Body of pancreas (tissue), 4 donors: Measurements from ENCODE around the gene BRD3OS. TPM values are rescaled to one million over a fixed set of nuclear protein-coding genes. Genes with fewer than 3 reads are reported as not detected.

Experiments used
- ATAC-seq: fragments of 150-250 bp; one replicate; pipeline ENCODE4 v1.9.1; 2016
- DNase-seq, 4 donors: peaks; one replicate each; pipeline ENCODE4 v3.0.0-alpha.2; 2019
- H3K27ac ChIP-seq, 4 donors: fragments of 200-600 bp; sonication (generic); 1 replicate in 3 of 4; 2 replicates in 1 of 4; pipeline versions ENCODE4 v1.5.1 to v1.6.1; 2016 to 2019; ENCODE audit warnings: mild to moderate bottlenecking in 1 of 4, mixed read lengths in 1 of 4, moderate library complexity in 1 of 4
- H3K27me3 ChIP-seq, 2 donors: fragments of 200-600 bp; sonication (generic); one replicate each; pipeline ENCODE4 v1.6.0; 2016; ENCODE audit warnings: mild to moderate bottlenecking in 1 of 2
- H3K36me3 ChIP-seq, 2 donors: fragments of 200-600 bp; sonication (generic); replicated peaks in 1 of 2; 2 replicates each; pipeline ENCODE4 v1.5.1; 2016; ENCODE audit warnings: low read depth in 2 of 2; ENCODE audit not compliant: insufficient read depth in 1 of 2
- H3K4me1 ChIP-seq: fragments of 200-600 bp; sonication (generic); one replicate; pipeline ENCODE4 v1.6.0; 2016
- H3K4me3 ChIP-seq, 2 donors: fragments of 200-600 bp; sonication (generic); 1 replicate in 1 of 2; 2 replicates in 1 of 2; pipeline ENCODE4 v1.5.1; 2016 to 2019
- H3K9me3 ChIP-seq, 3 donors: fragments of 200-600 bp; sonication (generic); 1 replicate in 2 of 3; 2 replicates in 1 of 3; pipeline ENCODE4 v1.5.1; 2016
- POLR2A ChIP-seq, 3 donors: fragments of 450-650 bp; IDR thresholded peaks; one replicate each; pipeline ENCODE4 v1.6.1; 2016; ENCODE audit warnings: antibody characterized with exemption in 3 of 3, mild to moderate bottlenecking in 2 of 3
- WGBS, 2 donors: methylation state at CpG; one replicate each; pipeline ENCODE4 v1.1.5; 2017; 5-methylcytosine and 5-hydroxymethylcytosine counted together
- intact Hi-C: fragments of 100-400 bp; cut with DNase I; formaldehyde crosslinking; loops from one replicate; pipeline ENCODE4 v1.15.1; 2023
- total RNA-seq, 2 donors: library from RNA; depleted of rRNA; stranded (reverse); fragments of >200 nt; gene quantifications; one replicate each; pipeline ENCODE4 v1.1.0, GENCODE V29; 2016
- TF ChIP-seq, protein P1 (sequence below), 7 experiments: fragments of 450-650 bp in 4 of 7; fragments of 200-600 bp in 3 of 7; sonication (generic) in 3 of 7; IDR thresholded peaks; one replicate each; pipeline ENCODE4 v1.5.1; 2016 to 2019; ENCODE audit warnings: antibody characterized with exemption in 7 of 7

Gene BRD3OS
- total RNA-seq, 2 donors from 2014 or later, result 7.3 to 9.6 TPM

DNA sequence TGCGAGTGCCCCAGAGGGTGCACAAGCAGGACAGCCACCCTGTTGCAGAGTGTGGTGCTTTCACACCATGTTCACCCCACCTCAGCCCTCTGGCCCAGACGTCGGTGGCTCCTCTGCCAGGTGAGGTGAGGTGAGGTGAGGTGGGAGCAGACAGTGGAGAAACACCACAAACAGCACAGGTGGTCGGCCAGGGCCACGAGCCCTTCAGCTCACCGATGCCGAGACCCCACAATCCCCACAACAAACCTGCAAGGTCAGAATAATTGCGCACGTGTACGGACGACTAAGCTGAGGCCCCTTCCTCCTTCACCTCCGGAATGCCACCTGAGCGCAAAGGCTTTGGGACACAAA is 32.0 kb downstream of the BRD3OS start:
- WGBS, 2 donors, result 83 to 100% methylated on average over 1 to 13 of the region's 13 CpGs
- DNase-seq (no peak), ATAC-seq (no peak)
- Histone ChIP-seq H3K9me3 (no peaks in the 10 kb centered on the region), H3K36me3 (peaks cover 2% of the 10 kb centered on the region in 2 donors), H3K4me1 (peaks cover 79% of the 10 kb centered on the region), H3K27me3 (no peaks in the 10 kb centered on the region), H3K27ac (peak overlapping the region; percentile 81 to 90 (median 86)), H3K4me3 (no peak overlapping the region)
- TF ChIP-seq, protein P1, sequence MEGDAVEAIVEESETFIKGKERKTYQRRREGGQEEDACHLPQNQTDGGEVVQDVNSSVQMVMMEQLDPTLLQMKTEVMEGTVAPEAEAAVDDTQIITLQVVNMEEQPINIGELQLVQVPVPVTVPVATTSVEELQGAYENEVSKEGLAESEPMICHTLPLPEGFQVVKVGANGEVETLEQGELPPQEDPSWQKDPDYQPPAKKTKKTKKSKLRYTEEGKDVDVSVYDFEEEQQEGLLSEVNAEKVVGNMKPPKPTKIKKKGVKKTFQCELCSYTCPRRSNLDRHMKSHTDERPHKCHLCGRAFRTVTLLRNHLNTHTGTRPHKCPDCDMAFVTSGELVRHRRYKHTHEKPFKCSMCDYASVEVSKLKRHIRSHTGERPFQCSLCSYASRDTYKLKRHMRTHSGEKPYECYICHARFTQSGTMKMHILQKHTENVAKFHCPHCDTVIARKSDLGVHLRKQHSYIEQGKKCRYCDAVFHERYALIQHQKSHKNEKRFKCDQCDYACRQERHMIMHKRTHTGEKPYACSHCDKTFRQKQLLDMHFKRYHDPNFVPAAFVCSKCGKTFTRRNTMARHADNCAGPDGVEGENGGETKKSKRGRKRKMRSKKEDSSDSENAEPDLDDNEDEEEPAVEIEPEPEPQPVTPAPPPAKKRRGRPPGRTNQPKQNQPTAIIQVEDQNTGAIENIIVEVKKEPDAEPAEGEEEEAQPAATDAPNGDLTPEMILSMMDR (IDR thresholded peaks at IDR 0.05), result no peak
- no peak for TF ChIP-seq POLR2A (IDR thresholded peaks at IDR 0.05)
- intact Hi-C loops, result no loop called here

DNA sequence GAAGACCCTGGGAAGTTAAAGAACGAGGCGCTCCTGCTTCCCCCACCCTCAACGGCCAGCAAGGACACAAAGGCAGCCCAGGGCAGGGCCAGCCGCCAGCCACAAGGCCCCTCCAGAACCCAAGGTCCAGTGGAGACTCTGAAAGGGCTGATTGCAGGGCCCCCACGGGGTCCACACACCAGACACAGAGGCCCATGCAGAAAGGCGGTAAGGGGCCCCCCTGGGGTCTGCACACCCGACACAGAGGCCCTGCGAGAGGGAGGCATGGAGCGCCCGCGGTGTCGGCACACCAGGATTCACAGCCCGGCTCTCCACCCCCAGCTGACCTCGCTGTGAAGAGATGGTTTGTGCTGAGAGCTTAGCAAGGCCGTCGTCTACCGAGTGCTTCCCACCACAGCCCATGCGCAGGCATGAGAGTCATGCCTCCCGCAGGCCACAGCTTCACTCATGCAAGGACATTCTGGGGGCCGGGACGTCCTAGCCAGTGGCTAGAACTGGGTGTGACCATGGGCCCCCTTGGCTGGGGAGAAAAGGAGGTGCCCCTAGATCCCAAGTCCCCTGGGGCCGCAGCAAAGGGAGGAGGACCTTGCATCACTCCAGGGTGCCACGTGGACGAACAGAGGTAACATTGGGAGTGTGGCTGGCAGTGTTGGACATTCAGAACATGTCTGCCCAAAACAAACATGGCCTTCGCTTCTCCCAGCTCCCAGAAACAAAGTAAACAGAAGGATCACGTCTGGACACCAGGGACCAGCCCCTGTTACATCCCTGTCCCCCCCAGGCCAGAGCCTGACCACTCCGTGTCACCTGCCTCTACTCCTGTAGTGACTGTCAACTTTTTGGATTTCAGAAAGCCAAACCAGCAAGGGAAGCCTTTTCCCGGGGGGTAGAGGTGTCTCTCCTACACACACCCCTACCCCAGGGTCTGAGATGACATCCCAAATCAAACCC is 32.7 kb downstream of the BRD3OS start:
- Histone ChIP-seq H3K4me3 (no peak overlapping the region), H3K4me1 (peaks cover 86% of the 10 kb centered on the region), H3K36me3 (no peaks in the 10 kb centered on the region), H3K27me3 (no peaks in the 10 kb centered on the region), H3K27ac (peak overlapping the region in 3 of 4 donors; percentile 81 to 90 (median 86)), H3K9me3 (no peaks in the 10 kb centered on the region)
- intact Hi-C loops, result no loop called here
- no peak for TF ChIP-seq POLR2A (IDR thresholded peaks at IDR 0.05)
- TF ChIP-seq, protein P1 (IDR thresholded peaks at IDR 0.05), result no peak
- DNase-seq, result peak in 2 of 4 donors; percentile 14 to 40
- no peak for ATAC-seq
- 65 to 74% methylated on average over 11 to 28 of the region's 28 CpGs for WGBS, 2 donors

DNA sequence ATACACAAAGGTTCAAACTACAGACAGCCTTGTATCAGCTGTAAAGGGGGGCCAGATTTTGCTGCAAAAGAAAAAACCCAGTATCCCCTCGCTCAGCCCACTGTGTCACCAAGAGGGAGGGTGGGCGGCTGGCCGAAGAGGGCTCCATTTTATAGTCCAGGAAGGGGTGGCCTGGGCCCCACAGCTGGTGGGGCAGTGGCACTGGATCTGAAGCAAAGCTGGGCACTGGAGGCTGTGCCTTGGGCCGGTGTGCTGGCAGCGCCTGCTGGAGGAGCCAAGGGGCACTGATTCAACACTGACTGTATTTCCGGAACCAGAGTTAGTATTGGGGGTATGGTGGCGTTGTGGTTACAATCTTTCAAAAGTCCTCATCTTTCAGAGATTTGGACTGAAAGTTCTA is 33.4 kb downstream of the BRD3OS start:
- intact Hi-C loops, result no loop called here
- ATAC-seq (no peak), DNase-seq (no peak)
- Histone ChIP-seq H3K4me3 (no peak overlapping the region), H3K4me1 (peaks cover 92% of the 10 kb centered on the region), H3K27ac (peak overlapping the region in 2 of 4 donors; percentile 81 to 86), H3K9me3 (no peaks in the 10 kb centered on the region), H3K36me3 (no peaks in the 10 kb centered on the region), H3K27me3 (no peaks in the 10 kb centered on the region)
- TF ChIP-seq, protein P1 (IDR thresholded peaks at IDR 0.05), result no peak
- no peak for TF ChIP-seq POLR2A (IDR thresholded peaks at IDR 0.05)
- WGBS, 2 donors, result 86 to 87% methylated on average over 7 of the region's 7 CpGs

DNA sequence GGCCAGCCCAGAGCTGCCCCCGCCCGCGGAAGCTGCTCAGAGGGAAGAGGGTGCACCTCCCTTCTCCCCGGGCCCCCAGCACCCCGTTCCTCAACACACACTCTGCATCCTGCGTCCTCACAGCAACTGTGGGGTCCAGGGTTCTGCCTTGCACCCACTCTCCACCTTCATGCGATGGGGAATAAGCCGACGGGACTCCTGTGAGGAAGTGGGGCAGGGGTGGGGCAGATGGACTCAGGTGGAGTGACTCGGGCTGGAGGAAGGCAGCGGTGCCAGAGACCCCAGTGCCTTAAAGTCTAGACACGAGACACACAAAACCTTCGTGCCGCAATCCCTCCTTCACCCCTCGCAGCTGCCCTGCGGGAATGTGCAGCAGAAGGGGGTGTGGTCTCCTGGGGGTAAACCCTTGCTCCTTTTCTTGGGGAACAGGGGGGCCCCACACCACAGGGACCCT is 33.9 kb downstream of the BRD3OS start:
- WGBS, 2 donors, result 82 to 94% methylated on average over 11 to 16 of the region's 16 CpGs
- Histone ChIP-seq H3K36me3 (no peaks in the 10 kb centered on the region), H3K27me3 (no peaks in the 10 kb centered on the region), H3K4me3 (no peak overlapping the region), H3K27ac (no peak overlapping the region), H3K4me1 (peaks cover 92% of the 10 kb centered on the region), H3K9me3 (no peaks in the 10 kb centered on the region)
- ATAC-seq, result no peak
- no peak for DNase-seq
- no peak for TF ChIP-seq POLR2A (IDR thresholded peaks at IDR 0.05)
- TF ChIP-seq, protein P1 (IDR thresholded peaks at IDR 0.05), result no peak
- intact Hi-C loops, result no loop called here
